ENCODE measurements around the gene PALS2. TPM values are rescaled to one million over a fixed set of nuclear protein-coding genes. Genes with fewer than 3 reads are reported as not detected.

Gene PALS2
- total RNA-seq, 1 experiment from 2014 or later: 70.5 TPM

DNA sequence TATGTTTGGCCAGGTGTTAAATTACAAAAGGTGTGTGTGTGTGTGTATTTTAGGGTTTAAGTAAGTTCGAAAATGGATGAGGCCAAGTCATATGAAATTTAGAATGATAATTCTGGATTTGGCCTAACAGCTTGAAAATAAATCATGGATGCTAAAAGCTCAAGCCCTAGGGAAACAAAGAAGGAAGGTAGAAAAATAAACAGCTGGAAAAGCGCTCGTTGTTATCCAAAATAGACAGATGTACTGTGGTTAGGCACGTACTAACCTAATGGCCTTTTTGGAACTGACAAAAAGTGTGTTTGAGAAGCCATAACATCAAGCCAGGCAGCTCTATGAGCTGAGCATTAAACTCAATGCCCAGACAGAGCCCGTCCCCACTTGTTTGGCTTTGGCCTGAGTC, 17.5 kb upstream of the PALS2 start:
- intact Hi-C loops (cut with micrococcal nuclease; ENCODE audit: unreplicated experiment): no loop called here
- CTCF ChIA-PET: interaction anchor here (0.6 kb wide), 1 partner anchor 555 kb away, joined by 3 read pairs; no protein-coding TSS in a partner anchor
- Mint-ChIP-seq H3K9me3 (ENCODE audit: low read depth, unreplicated experiment) (no peaks in the 10 kb centered on the region), H3K4me3 (ENCODE audit: low read depth, unreplicated experiment) (no peak overlapping the region), H3K27me3 (ENCODE audit: unreplicated experiment) (peaks cover 26% of the 10 kb centered on the region), H3K36me3 (ENCODE audit: insufficient read depth, unreplicated experiment) (no peaks in the 10 kb centered on the region), H3K27ac (ENCODE audit: unreplicated experiment) (no peak overlapping the region), H3K4me1 (ENCODE audit: low read depth, unreplicated experiment) (no peaks in the 10 kb centered on the region)
- no peak for DNase-seq
- TF ChIP-seq, protein P1, sequence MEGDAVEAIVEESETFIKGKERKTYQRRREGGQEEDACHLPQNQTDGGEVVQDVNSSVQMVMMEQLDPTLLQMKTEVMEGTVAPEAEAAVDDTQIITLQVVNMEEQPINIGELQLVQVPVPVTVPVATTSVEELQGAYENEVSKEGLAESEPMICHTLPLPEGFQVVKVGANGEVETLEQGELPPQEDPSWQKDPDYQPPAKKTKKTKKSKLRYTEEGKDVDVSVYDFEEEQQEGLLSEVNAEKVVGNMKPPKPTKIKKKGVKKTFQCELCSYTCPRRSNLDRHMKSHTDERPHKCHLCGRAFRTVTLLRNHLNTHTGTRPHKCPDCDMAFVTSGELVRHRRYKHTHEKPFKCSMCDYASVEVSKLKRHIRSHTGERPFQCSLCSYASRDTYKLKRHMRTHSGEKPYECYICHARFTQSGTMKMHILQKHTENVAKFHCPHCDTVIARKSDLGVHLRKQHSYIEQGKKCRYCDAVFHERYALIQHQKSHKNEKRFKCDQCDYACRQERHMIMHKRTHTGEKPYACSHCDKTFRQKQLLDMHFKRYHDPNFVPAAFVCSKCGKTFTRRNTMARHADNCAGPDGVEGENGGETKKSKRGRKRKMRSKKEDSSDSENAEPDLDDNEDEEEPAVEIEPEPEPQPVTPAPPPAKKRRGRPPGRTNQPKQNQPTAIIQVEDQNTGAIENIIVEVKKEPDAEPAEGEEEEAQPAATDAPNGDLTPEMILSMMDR (IDR thresholded peaks at IDR 0.05; ENCODE audit: unreplicated experiment): no peak
- BruUV-seq (replicated peaks): no TSS peak

DNA sequence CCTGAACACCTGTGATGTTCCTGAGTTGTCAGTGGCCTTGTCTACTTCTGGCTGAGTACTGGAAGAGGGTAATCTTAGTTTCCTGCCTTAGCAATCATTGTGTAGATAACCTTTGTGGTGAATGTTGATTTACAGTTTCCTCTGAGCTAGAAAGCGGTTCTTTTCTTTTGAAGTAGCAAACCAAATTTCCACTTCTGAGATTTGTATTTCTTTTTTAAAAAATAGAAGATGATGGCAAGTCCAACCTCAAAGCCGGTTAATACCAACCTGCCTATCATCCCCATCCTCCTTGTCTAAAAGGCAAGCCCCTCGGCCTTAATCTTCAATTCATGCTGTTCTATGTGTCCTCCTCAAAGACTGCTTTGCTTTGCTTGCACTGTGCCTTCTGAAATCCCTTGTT, 12.5 kb upstream of the PALS2 start:
- no peaks in the 10 kb centered on the region for H3K36me3 Mint-ChIP-seq (ENCODE audit: insufficient read depth, unreplicated experiment)
- no peaks in the 10 kb centered on the region for H3K4me1 Mint-ChIP-seq (ENCODE audit: low read depth, unreplicated experiment)
- intact Hi-C loops (cut with micrococcal nuclease; ENCODE audit: unreplicated experiment): no loop called here
- CTCF ChIA-PET: no interaction called here
- no peaks in the 10 kb centered on the region for H3K9me3 Mint-ChIP-seq (ENCODE audit: low read depth, unreplicated experiment)
- no peak overlapping the region for H3K27ac Mint-ChIP-seq (ENCODE audit: unreplicated experiment)
- no TSS peak for BruUV-seq (replicated peaks)
- no peak overlapping the region for H3K4me3 Mint-ChIP-seq (ENCODE audit: low read depth, unreplicated experiment)
- DNase-seq: no peak
- peaks cover 25% of the 10 kb centered on the region for H3K27me3 Mint-ChIP-seq (ENCODE audit: unreplicated experiment)
- TF ChIP-seq, protein P1 (IDR thresholded peaks at IDR 0.05; ENCODE audit: unreplicated experiment): no peak

DNA sequence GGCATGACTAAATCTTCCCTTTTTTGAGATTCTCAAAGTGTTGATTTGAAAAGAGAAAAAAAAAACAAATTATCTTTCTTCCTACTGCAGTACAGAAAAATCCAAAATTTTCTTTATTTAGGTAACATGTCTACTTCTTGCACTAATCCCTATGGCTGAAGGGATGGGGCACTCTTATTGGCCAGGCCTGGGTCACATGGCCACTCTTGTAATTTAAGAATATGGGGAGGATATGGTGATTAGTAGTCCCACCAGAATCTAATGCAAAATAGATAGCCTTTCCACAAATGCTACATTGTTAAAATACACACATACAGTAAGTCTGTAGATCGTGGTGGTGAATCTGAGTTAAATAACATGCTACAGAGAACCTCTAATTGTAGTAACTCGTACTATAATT, 7.0 kb upstream of the PALS2 start:
- H3K27ac Mint-ChIP-seq (ENCODE audit: unreplicated experiment): no peak overlapping the region
- no peaks in the 10 kb centered on the region for H3K9me3 Mint-ChIP-seq (ENCODE audit: low read depth, unreplicated experiment)
- H3K36me3 Mint-ChIP-seq (ENCODE audit: insufficient read depth, unreplicated experiment): no peaks in the 10 kb centered on the region
- CTCF ChIA-PET: interaction anchor here (0.8 kb wide), 1 partner anchor 193 kb away, joined by 3 read pairs; no protein-coding TSS in a partner anchor
- intact Hi-C loops (cut with micrococcal nuclease; ENCODE audit: unreplicated experiment): no loop called here
- no peaks in the 10 kb centered on the region for H3K4me1 Mint-ChIP-seq (ENCODE audit: low read depth, unreplicated experiment)
- DNase-seq: no peak
- peaks cover 59% of the 10 kb centered on the region for H3K27me3 Mint-ChIP-seq (ENCODE audit: unreplicated experiment)
- TF ChIP-seq, protein P1 (IDR thresholded peaks at IDR 0.05; ENCODE audit: unreplicated experiment): no peak
- H3K4me3 Mint-ChIP-seq (ENCODE audit: low read depth, unreplicated experiment): no peak overlapping the region
- BruUV-seq (replicated peaks): no TSS peak

DNA sequence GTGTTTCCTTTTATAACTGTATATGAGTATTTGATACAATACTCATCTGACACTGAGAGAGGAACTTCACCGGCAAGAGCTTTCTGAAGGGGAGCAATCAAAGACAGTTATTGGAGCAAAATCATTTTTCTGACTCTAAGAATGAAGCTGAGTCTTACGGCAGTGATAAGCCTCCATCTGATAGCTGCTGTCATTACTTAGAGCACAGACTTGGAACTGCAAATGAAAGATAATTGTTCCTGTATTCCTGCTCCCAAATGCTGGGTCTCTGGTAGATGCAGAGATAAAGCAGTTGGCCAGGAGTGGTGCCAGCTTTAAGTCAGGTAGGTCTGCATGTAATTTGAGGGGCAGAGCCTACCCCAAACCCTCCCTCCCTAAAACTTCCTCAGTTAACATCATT, 2.3 kb upstream of the PALS2 start:
- H3K4me1 Mint-ChIP-seq (ENCODE audit: low read depth, unreplicated experiment): peaks cover 4% of the 10 kb centered on the region
- peaks cover 59% of the 10 kb centered on the region for H3K27me3 Mint-ChIP-seq (ENCODE audit: unreplicated experiment)
- no peak for DNase-seq
- CTCF ChIA-PET: no interaction called here
- no TSS peak for BruUV-seq (replicated peaks)
- H3K36me3 Mint-ChIP-seq (ENCODE audit: insufficient read depth, unreplicated experiment): peaks cover 24% of the 10 kb centered on the region
- TF ChIP-seq, protein P1 (IDR thresholded peaks at IDR 0.05; ENCODE audit: unreplicated experiment): no peak
- intact Hi-C loops (cut with micrococcal nuclease; ENCODE audit: unreplicated experiment): no loop called here
- H3K27ac Mint-ChIP-seq (ENCODE audit: unreplicated experiment): no peak overlapping the region
- no peaks in the 10 kb centered on the region for H3K9me3 Mint-ChIP-seq (ENCODE audit: low read depth, unreplicated experiment)
- H3K4me3 Mint-ChIP-seq (ENCODE audit: low read depth, unreplicated experiment): no peak overlapping the region
